Activated CD8-positive, alpha-beta T cell treated with anti-CD3 and anti-CD28 coated beads, Interleukin-2, amount 10 ng/mL, durations not matched to agents 7 days and 5 days (primary cell): ENCODE results near the gene NCMAP. TPM values are rescaled to one million over a fixed set of nuclear protein-coding genes. Genes with fewer than 3 reads are reported as not detected.

Source experiments
- ATAC-seq: fragments of 150-1000 bp; cut with Tn5 transposase; one replicate; pipeline ENCODE4 v1.10.0; 2021; ENCODE audit warnings: moderate library complexity
- CTCF ChIA-PET: fragments of 350-600 bp; sonication (Branson Sonifier 250); formaldehyde crosslinking; loops from one replicate; lab custom pipeline; 2021; ENCODE audit warnings: antibody characterized with exemption; lab: Charles Lee
- POLR2A ChIA-PET: fragments of 350-600 bp; sonication (Branson Sonifier 250); formaldehyde crosslinking; loops from one replicate; lab custom pipeline; 2021; ENCODE audit warnings: antibody characterized with exemption; lab: Charles Lee
- DNase-seq: peaks from one replicate; pipeline ENCODE4 v3.0.0-alpha.2; 2020
- H3K27ac Mint-ChIP-seq: one replicate; pipeline ENCODE4 v1.8.0; 2021; ENCODE audit warnings: mild to moderate bottlenecking, mixed read lengths
- H3K27me3 Mint-ChIP-seq: one replicate; pipeline ENCODE4 v1.8.0; 2021; ENCODE audit warnings: low read depth, mixed read lengths
- H3K36me3 Mint-ChIP-seq: one replicate; pipeline ENCODE4 v1.8.0; 2021; ENCODE audit warnings: low read depth, mixed read lengths
- H3K4me1 Mint-ChIP-seq: one replicate; pipeline ENCODE4 v1.8.0; 2021; ENCODE audit warnings: low read depth, mixed read lengths
- H3K4me3 Mint-ChIP-seq: one replicate; pipeline ENCODE4 v1.8.0; 2021; ENCODE audit warnings: mild to moderate bottlenecking, mixed read lengths
- H3K9me3 Mint-ChIP-seq: one replicate; pipeline ENCODE4 v1.8.0; 2022; ENCODE audit warnings: mixed read lengths; ENCODE audit not compliant: insufficient read depth
- total RNA-seq, 2 experiments: library from RNA; stranded (reverse); gene quantifications; one replicate each; pipeline ENCODE4 v1.2.3, GENCODE V29; 2021

Gene NCMAP
- total RNA-seq, 2 experiments from 2014 or later = 0.05 TPM; not detected in 1

- ATAC-seq = no peak
- no peak overlapping the region for H3K27ac Mint-ChIP-seq
- CTCF ChIA-PET = no interaction called here
- no peaks in the 10 kb centered on the region for H3K36me3 Mint-ChIP-seq
- no peaks in the 10 kb centered on the region for H3K9me3 Mint-ChIP-seq
- POLR2A ChIA-PET = no interaction called here
- H3K4me1 Mint-ChIP-seq = no peaks in the 10 kb centered on the region
- H3K27me3 Mint-ChIP-seq = peaks cover 22% of the 10 kb centered on the region
- no peak for DNase-seq
- H3K4me3 Mint-ChIP-seq = no peak overlapping the region
Measured at GRCh38 chr1:24622218-24622617, 66.3 kb downstream of the NCMAP start.

- POLR2A ChIA-PET = no interaction called here
- H3K27ac Mint-ChIP-seq = no peak overlapping the region
- no peak for DNase-seq
- H3K4me3 Mint-ChIP-seq = no peak overlapping the region
- H3K27me3 Mint-ChIP-seq = peaks cover 20% of the 10 kb centered on the region
- CTCF ChIA-PET = interaction anchor here (1.5 to 3.6 kb wide), 4 partner anchors 43 to 434 kb away, joined by 3 to 19 read pairs (median 4); no protein-coding TSS in a partner anchor
- H3K9me3 Mint-ChIP-seq = no peaks in the 10 kb centered on the region
- H3K4me1 Mint-ChIP-seq = peaks cover 3% of the 10 kb centered on the region
- ATAC-seq = no peak
- no peaks in the 10 kb centered on the region for H3K36me3 Mint-ChIP-seq
Measured at GRCh38 chr1:24632832-24633175, 76.9 kb downstream of the NCMAP start.

GRCh38 chr1:24635195-24635843 lies 79.4 kb downstream of the NCMAP start:
- POLR2A ChIA-PET = no interaction called here
- no peak overlapping the region for H3K4me3 Mint-ChIP-seq

GRCh38 chr1:24636661-24637357 lies 80.9 kb downstream of the NCMAP start:
- Mint-ChIP-seq H3K4me1 (peaks cover 17% of the 10 kb centered on the region), H3K27ac (no peak overlapping the region), H3K9me3 (no peaks in the 10 kb centered on the region), H3K36me3 (no peaks in the 10 kb centered on the region), H3K4me3 (no peak overlapping the region), H3K27me3 (peaks cover 14% of the 10 kb centered on the region)
- DNase-seq (no peak), ATAC-seq (peak; percentile 6)
- ChIA-PET CTCF (interaction anchor here (0.9 to 3.6 kb wide), 17 partner anchors 19 to 487 kb away, joined by 3 to 19 read pairs (median 5); partner anchors contain the start of gene NIPAL3), POLR2A (no interaction called here)

More at GRCh38 chr1:24635195-24635843, 79.4 kb downstream of the NCMAP start:
- DNase-seq (no peak), ATAC-seq (peak; percentile 84)
- no peak overlapping the region for H3K27ac Mint-ChIP-seq
- no peaks in the 10 kb centered on the region for H3K36me3 Mint-ChIP-seq
- CTCF ChIA-PET = interaction anchor here (0.8 to 3.6 kb wide), 19 partner anchors 25 to 485 kb away, joined by 3 to 19 read pairs (median 4); partner anchors contain the start of gene NIPAL3
- H3K27me3 Mint-ChIP-seq = peaks cover 14% of the 10 kb centered on the region
- no peaks in the 10 kb centered on the region for H3K9me3 Mint-ChIP-seq
- peaks cover 5% of the 10 kb centered on the region for H3K4me1 Mint-ChIP-seq

GRCh38 chr1:24639094-24639493 lies 83.2 kb downstream of the NCMAP start:
- H3K36me3 Mint-ChIP-seq = peaks cover 8% of the 10 kb centered on the region
- peaks cover 19% of the 10 kb centered on the region for H3K4me1 Mint-ChIP-seq

GRCh38 chr1:24639881-24640280 lies 84.0 kb downstream of the NCMAP start:
- peaks cover 27% of the 10 kb centered on the region for H3K4me1 Mint-ChIP-seq
- no peaks in the 10 kb centered on the region for H3K9me3 Mint-ChIP-seq
- no peak for ATAC-seq
- POLR2A ChIA-PET = no interaction called here
- DNase-seq = no peak
- no peak overlapping the region for H3K27ac Mint-ChIP-seq
- CTCF ChIA-PET = interaction anchor here (0.9 to 1.2 kb wide), 2 partner anchors 47 to 52 kb away, joined by 3 read pairs; no protein-coding TSS in a partner anchor
- no peak overlapping the region for H3K4me3 Mint-ChIP-seq
- peaks cover 14% of the 10 kb centered on the region for H3K27me3 Mint-ChIP-seq
- H3K36me3 Mint-ChIP-seq = peaks cover 16% of the 10 kb centered on the region

More at GRCh38 chr1:24639094-24639493, 83.2 kb downstream of the NCMAP start:
- Mint-ChIP-seq H3K27ac (no peak overlapping the region), H3K9me3 (no peaks in the 10 kb centered on the region), H3K4me3 (no peak overlapping the region), H3K27me3 (peaks cover 14% of the 10 kb centered on the region)
- ChIA-PET CTCF (interaction anchor here (0.9 to 2.0 kb wide), 4 partner anchors 46 to 248 kb away, joined by 3 to 8 read pairs (median 3); partner anchors contain the start of gene NIPAL3), POLR2A (no interaction called here)
- no peak for DNase-seq
- no peak for ATAC-seq

GRCh38 chr1:24640288-24640687 lies 84.4 kb downstream of the NCMAP start:
- Mint-ChIP-seq H3K36me3 (peaks cover 20% of the 10 kb centered on the region), H3K4me3 (peak overlapping the region; percentile 96), H3K27me3 (peaks cover 12% of the 10 kb centered on the region), H3K4me1 (peaks cover 28% of the 10 kb centered on the region), H3K9me3 (no peaks in the 10 kb centered on the region), H3K27ac (no peak overlapping the region)
- CTCF ChIA-PET = no interaction called here
- DNase-seq (no peak), ATAC-seq (no peak)
- POLR2A ChIA-PET = no interaction called here

GRCh38 chr1:24641646-24642151 lies 85.8 kb downstream of the NCMAP start:
- H3K27me3 Mint-ChIP-seq = peaks cover 5% of the 10 kb centered on the region
- H3K9me3 Mint-ChIP-seq = no peaks in the 10 kb centered on the region
- ChIA-PET CTCF (interaction anchor here (0.5 to 1.7 kb wide), 7 partner anchors 54 to 443 kb away, joined by 3 to 13 read pairs (median 4); partner anchors contain the start of gene NIPAL3), POLR2A (interaction anchor here (0.6 to 1.3 kb wide), 5 partner anchors 106 to 454 kb away, joined by 3 to 6 read pairs (median 3); no protein-coding TSS in a partner anchor)
- H3K4me3 Mint-ChIP-seq = peak overlapping the region; percentile 96
- peak overlapping the region; percentile 97 for H3K27ac Mint-ChIP-seq
- H3K4me1 Mint-ChIP-seq = peaks cover 40% of the 10 kb centered on the region
- ATAC-seq (no peak), DNase-seq (peak; percentile 52)
- peaks cover 31% of the 10 kb centered on the region for H3K36me3 Mint-ChIP-seq

GRCh38 chr1:24642481-24643362 lies 86.8 kb downstream of the NCMAP start, which contains the start of gene SRRM1:
TSS of gene SRRM1 (plus strand) at chr1:24643302. CDS start at chr1:24643327, 25 bp downstream.
- Mint-ChIP-seq H3K27me3 (no peaks in the 10 kb centered on the region), H3K4me1 (peaks cover 46% of the 10 kb centered on the region)
- ATAC-seq = peak; percentile 94

GRCh38 chr1:24643363-24644099 lies 87.6 kb downstream of the NCMAP start:
- ATAC-seq (peak; percentile 12), DNase-seq (peak; percentile 44)
- Mint-ChIP-seq H3K27me3 (no peaks in the 10 kb centered on the region), H3K36me3 (peaks cover 49% of the 10 kb centered on the region), H3K27ac (peak overlapping the region; percentile 97), H3K4me3 (peak overlapping the region; percentile 96), H3K4me1 (peaks cover 51% of the 10 kb centered on the region), H3K9me3 (no peaks in the 10 kb centered on the region)
- ChIA-PET CTCF (interaction anchor here (1.4 to 2.0 kb wide), 2 partner anchors 45 to 228 kb away, joined by 7 read pairs; partner anchors contain the start of gene NIPAL3), POLR2A (interaction anchor here (0.7 to 1.3 kb wide), 6 partner anchors 10 to 227 kb away, joined by 3 to 4 read pairs (median 3); partner anchors contain the start of gene RCAN3)

More at GRCh38 chr1:24642481-24643362, 86.8 kb downstream of the NCMAP start, which contains the start of gene SRRM1:
- ChIA-PET POLR2A (interaction anchor here (0.6 to 1.3 kb wide), 7 partner anchors 17 to 249 kb away, joined by 3 to 6 read pairs (median 4); partner anchors contain the start of gene CLIC4), CTCF (interaction anchor here (0.8 to 1.7 kb wide), 7 partner anchors 55 to 444 kb away, joined by 3 to 13 read pairs (median 4); partner anchors contain the start of genes NIPAL3 and RCAN3)
- H3K4me3 Mint-ChIP-seq = peak within 1 kb of the TSS; percentile 96
- no peaks in the 10 kb centered on the region for H3K9me3 Mint-ChIP-seq
- H3K36me3 Mint-ChIP-seq = peaks cover 42% of the 10 kb centered on the region
- DNase-seq = peak; percentile 100
- H3K27ac Mint-ChIP-seq = peak within 1 kb of the TSS; percentile 97
